Mononuclear cell (primary cell): ENCODE results near the gene CDC123. TPM values are rescaled to one million over a fixed set of nuclear protein-coding genes. Genes with fewer than 3 reads are reported as not detected.
"Not testable (repeated sequence)": the region's sequence is repeated elsewhere in the genome, so short reads cannot be mapped to it uniquely, and the experiment has no call there.

Experiments
- H3K27me3 ChIP-seq: 2 replicates; pipeline ENCODE4 v1.6.0; 2011; ENCODE audit warnings: low read length, control low read depth; ENCODE audit not compliant: insufficient read depth
- H3K4me1 ChIP-seq: 2 replicates; pipeline ENCODE4 v1.5.1; 2011; ENCODE audit warnings: mild to moderate bottlenecking, low read length, control low read depth; ENCODE audit not compliant: insufficient read depth
- H3K4me3 ChIP-seq: 2 replicates; pipeline ENCODE4 v1.5.1; 2011; ENCODE audit warnings: mild to moderate bottlenecking, low read length, moderate library complexity
- H3K9me3 ChIP-seq: 2 replicates; pipeline ENCODE4 v1.5.1; 2011; ENCODE audit warnings: low read depth, mild to moderate bottlenecking, control low read depth, low read length
- total RNA-seq: library from RNA; depleted of rRNA; stranded (reverse); fragments of >200 nt; gene quantifications from one replicate; pipeline ENCODE4 v1.2.3, GENCODE V29; 2012

The CDC123 gene
- total RNA-seq, 1 donor: 91.0 TPM

- no peaks in the 10 kb centered on the region for H3K9me3 ChIP-seq
- no peaks in the 10 kb centered on the region for H3K27me3 ChIP-seq
- peaks cover 48% of the 10 kb centered on the region for H3K4me1 ChIP-seq
- no peak overlapping the region for H3K4me3 ChIP-seq
Observed at GRCh38 chr10:12269056-12269455, 73.1 kb downstream of the CDC123 start.

GRCh38 chr10:12271210-12271540 is 75.2 kb downstream of the CDC123 start:
- Histone ChIP-seq H3K27me3 (no peaks in the 10 kb centered on the region), H3K4me1 (peaks cover 27% of the 10 kb centered on the region), H3K4me3 (no peak overlapping the region), H3K9me3 (no peaks in the 10 kb centered on the region)

- not testable (repeated sequence) for H3K4me3 ChIP-seq, H3K4me1 ChIP-seq, H3K9me3 ChIP-seq, H3K27me3 ChIP-seq
Observed at GRCh38 chr10:12277862-12278261, 81.9 kb downstream of the CDC123 start.

GRCh38 chr10:12279281-12279680 is 83.3 kb downstream of the CDC123 start:
- H3K4me1 ChIP-seq: no peaks in the 10 kb centered on the region
- no peaks in the 10 kb centered on the region for H3K27me3 ChIP-seq
- no peaks in the 10 kb centered on the region for H3K9me3 ChIP-seq
- no peak overlapping the region for H3K4me3 ChIP-seq

DNA sequence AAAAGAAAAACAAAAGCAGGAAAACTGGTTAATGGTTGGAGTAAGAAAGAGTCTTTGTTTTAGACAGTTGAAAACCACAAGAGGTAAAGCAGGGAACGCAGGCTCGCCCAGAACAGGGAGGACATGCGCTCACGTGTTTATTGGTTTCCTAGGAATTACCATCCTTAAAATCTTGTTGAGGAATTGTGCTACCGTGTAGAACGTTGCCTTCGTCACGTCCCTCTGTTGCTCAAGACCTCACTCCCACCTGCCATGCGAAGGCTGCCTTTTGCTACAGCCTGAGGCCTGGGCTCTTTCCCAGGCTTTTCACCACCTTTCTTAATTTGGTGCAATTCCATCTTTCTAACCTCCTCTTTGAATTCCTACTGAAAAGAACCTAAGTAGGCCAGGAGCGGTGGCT is 91.8 kb downstream of the CDC123 start:
- H3K9me3 ChIP-seq: no peaks in the 10 kb centered on the region
- H3K27me3 ChIP-seq: no peaks in the 10 kb centered on the region
- no peak overlapping the region for H3K4me3 ChIP-seq

DNA sequence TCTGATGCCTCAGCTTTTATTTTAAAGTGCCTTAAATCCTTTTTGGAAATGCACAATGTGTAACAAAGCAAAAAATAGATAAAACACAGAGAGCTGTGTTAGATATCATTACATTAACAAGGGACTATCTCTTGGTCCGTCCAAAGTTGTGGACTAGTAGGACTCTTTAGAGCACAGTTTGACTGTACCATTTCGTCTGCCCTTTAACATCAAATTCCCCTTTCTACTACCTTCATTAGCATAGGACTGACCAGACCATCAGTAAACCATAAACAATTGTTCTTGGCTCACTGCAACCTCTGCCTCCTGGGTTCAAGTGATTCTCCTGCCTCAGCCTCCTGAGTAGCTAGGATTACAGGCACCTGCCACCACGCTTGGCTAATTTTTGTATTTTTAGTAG is 101.8 kb downstream of the CDC123 start:
- H3K4me3 ChIP-seq, H3K9me3 ChIP-seq, H3K4me1 ChIP-seq, H3K27me3 ChIP-seq: not testable (repeated sequence)

More for the DNA sequence above, 91.8 kb downstream of the CDC123 start:
- H3K4me1 ChIP-seq: no peaks in the 10 kb centered on the region

- Histone ChIP-seq H3K4me3 (no peak overlapping the region), H3K4me1 (no peaks in the 10 kb centered on the region), H3K27me3 (no peaks in the 10 kb centered on the region), H3K9me3 (no peaks in the 10 kb centered on the region)
Observed at GRCh38 chr10:12299222-12299965, 103.4 kb downstream of the CDC123 start.

Other genes starting within 250 kb of the CDC123 start
- 20.6 TPM for gene UPF2, start 153.4 kb upstream of the CDC123 start, total RNA-seq
- gene DHTKD1, start 127.2 kb upstream of the CDC123 start, total RNA-seq: 16.3 TPM
- gene SEC61A2, start 66.5 kb upstream of the CDC123 start, total RNA-seq: 13.1 TPM
- gene NUDT5, start 297 bp upstream of the CDC123 start, total RNA-seq: 10.8 TPM
- 11.0 TPM for gene CAMK1D, start 153.4 kb downstream of the CDC123 start, total RNA-seq